ENCODE results near the gene PPP1R8. TPM values are rescaled to one million over a fixed set of nuclear protein-coding genes. Genes with fewer than 3 reads are reported as not detected.

Gene PPP1R8
- total RNA-seq (2011; cell fraction: chromatin; rRNA removed; ENCODE audit: low replicate concordance): 20.9 and 25.0 TPM in 2 replicates
- total RNA-seq (2011; cell fraction: nucleolus; rRNA removed): 24.2 and 25.8 TPM in 2 replicates
- 22.5 and 26.0 TPM in 2 replicates for total RNA-seq (2011; cell fraction: nucleoplasm; rRNA removed)
- total RNA-seq (2014; rRNA removed) (70.7 and 79.1 TPM in 2 replicates), total RNA-seq (2014; rRNA removed; fragmentation: Illumina TruSeq; extraction: Trizol) (74.6 and 79.6 TPM in 2 replicates), total RNA-seq (2015; rRNA removed; fragmentation: Illumina TruSeq; extraction: Trizol) (80.1 and 87.9 TPM in 2 replicates), total RNA-seq (2021) (66.7 and 75.3 TPM in 2 replicates), polyA plus RNA-seq (2011; rRNA removed) (89.6 and 101 TPM in 2 replicates), polyA plus RNA-seq (2014; fragmentation: Illumina TruSeq; extraction: Trizol) (107 and 132 TPM in 2 replicates), polyA plus RNA-seq (2014; fragmentation: Nextera tagmentation; extraction: Ambion mirVana) (10 to 100 TPM; 16.2 to 20.2 TPM), polyA plus RNA-seq (2014; rRNA removed) (83.0 and 89.5 TPM in 2 replicates), polyA minus RNA-seq (2011; rRNA and poly(A)+ RNA removed) (120 and 129 TPM in 2 replicates), Bru-seq, nascent RNA (percentile 93 among the genes with signal in this experiment), BruChase-seq, experiment 1, labeled RNA remaining after a 2-hour chase (percentile 91 among the genes with signal in this experiment), BruChase-seq, experiment 2, labeled RNA remaining after a 6-hour chase (percentile 91 among the genes with signal in this experiment)
- 74.3 and 80.9 TPM in 2 replicates for polyA plus RNA-seq (2011; cell fraction: cytosol; rRNA removed)
- polyA plus RNA-seq (2011; cell fraction: nucleus; rRNA removed): 37.2 and 44.2 TPM in 2 replicates
- 53.6 and 64.5 TPM in 2 replicates for polyA plus RNA-seq (2012)
- 48.7 and 53.1 TPM in 2 replicates for polyA minus RNA-seq (2011; cell fraction: cytosol; rRNA and poly(A)+ RNA removed)
- 12.4 and 24.0 TPM in 2 replicates for polyA minus RNA-seq (2011; cell fraction: nucleus; rRNA and poly(A)+ RNA removed)
- long read RNA-seq, experiment 1, partial matches to known transcripts: 0 of 41 reads
- long read RNA-seq, experiment 1, other reads (novel, unspliced or antisense): 39 of 41 reads
- long read RNA-seq, experiment 2, transcript PPP1R8-202 (7 exons, 2,344 nt): major isoform, 31 of 87 reads
- long read RNA-seq, experiment 2, partial matches to known transcripts: 7 of 87 reads
- long read RNA-seq, experiment 2, other reads (novel, unspliced or antisense): 44 of 87 reads
- long read RNA-seq, experiment 3, transcript PPP1R8-202 (7 exons, 2,344 nt): major isoform, 8 of 14 reads
- long read RNA-seq, experiment 3, partial matches to known transcripts: 1 of 14 reads
- long read RNA-seq, experiment 3, other reads (novel, unspliced or antisense): 5 of 14 reads

DNA sequence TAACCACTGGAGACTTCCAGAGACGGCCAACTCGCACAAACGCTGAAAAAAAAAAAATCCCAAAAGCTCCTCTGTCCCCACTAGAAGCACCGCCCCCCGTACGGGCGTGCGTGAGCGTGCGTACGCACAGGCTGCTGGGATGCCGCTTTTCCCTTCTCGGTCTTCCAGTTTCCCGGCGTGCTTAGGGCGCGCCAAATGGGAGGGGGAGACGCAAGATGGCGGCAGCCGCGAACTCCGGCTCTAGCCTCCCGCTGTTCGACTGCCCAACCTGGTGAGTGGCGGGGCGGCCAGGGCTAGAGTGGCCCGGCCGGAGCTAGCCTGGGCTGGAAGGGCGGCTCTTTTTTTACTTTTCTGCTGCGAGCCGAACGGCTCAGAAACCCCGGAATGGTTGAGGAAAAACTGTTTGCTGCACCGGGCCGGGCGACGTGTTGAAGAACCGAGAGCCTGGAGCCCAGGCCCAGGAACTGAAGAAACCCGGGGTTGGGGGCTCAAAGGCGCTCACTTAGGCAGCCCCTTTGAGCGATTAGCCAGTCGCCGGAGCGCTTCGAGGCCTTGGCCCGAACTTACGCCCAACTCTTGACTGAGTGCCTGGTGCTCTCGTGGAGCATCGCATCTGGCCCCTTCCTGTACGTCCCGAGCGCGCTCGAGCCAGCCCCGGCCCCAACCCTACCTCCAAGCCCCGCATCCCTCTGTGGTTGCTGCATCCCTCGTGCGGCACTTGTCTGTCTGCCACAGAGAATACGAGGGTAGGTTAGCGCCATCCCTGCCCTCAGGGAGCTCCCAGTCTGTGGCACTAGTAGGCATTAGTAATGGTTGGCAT, at the start of gene PPP1R8:
Gene PPP1R8 (plus strand): TSS at position 162 of the 820 bp plus-strand sequence. CDS start 54 bp downstream, at position 216.
- POLR2A ChIA-PET: interaction anchor here (0.6 to 3.5 kb wide), 23 partner anchors 10 to 485 kb away, joined by 3 to 28 read pairs (median 4); partner anchors contain the start of gene STX12
- Histone ChIP-seq H3K9me3 (replicated peaks; ENCODE audit: control insufficient read depth, insufficient read depth, low read depth, low read length) (no peaks in the 10 kb centered on the region), H3K9me1 (ENCODE audit: control insufficient read depth, insufficient read depth, low read length) (no peaks in the 10 kb centered on the region), H3K4me1 (replicated peaks in 1 of 2; ENCODE audit: control insufficient read depth in 2 of 2, insufficient read depth in 2 of 2, low read length in 2 of 2) (peaks cover 7 to 14% of the 10 kb centered on the region in 2 experiments; a peak in 3 of 5 replicates), H3K79me2 (ENCODE audit: control insufficient read depth, insufficient read depth, low read length) (peaks cover 58% of the 10 kb centered on the region), H3K36me3 (ENCODE audit: control insufficient read depth, insufficient read depth, low read length) (peaks cover 39% of the 10 kb centered on the region), H2AFZ (ENCODE audit: low read depth, low read length) (peak within 1 kb of the TSS; percentile 98), H4K20me1 (replicated peaks; ENCODE audit: control insufficient read depth, insufficient read depth, low read length) (no peaks in the 10 kb centered on the region), H3K4me2 (ENCODE audit: insufficient read depth, low read length) (peak within 1 kb of the TSS; percentile 95), H3K9ac (ENCODE audit: insufficient read depth in 1 of 2, low read depth in 2 of 2, low read length in 2 of 2) (peak within 1 kb of the TSS; percentile 88 to 96), H3K4me3 (peak within 1 kb of the TSS; percentile 61), H3K27me3 (ENCODE audit: control insufficient read depth in 2 of 2, insufficient read depth in 2 of 2, low read length in 2 of 2) (no peaks in the 10 kb centered on the region), H3K27ac (ENCODE audit: extremely low read depth, low read depth, low read length) (peak within 1 kb of the TSS; percentile 82)
- no TSS peak for BruUV-seq (replicated peaks)
- FAIRE-seq (peak; percentile 95), DNase-seq (ENCODE audit: extremely low read depth in 1 of 4, low spot score in 3 of 4) (peak; percentile 90 to 99 (median 93)), ATAC-seq (peak; percentile 99)
- CTCF ChIA-PET (ENCODE audit: low intra/inter-chr PET ratio): no interaction called here
- intact Hi-C loops (cut with micrococcal nuclease): loop anchor here (5.0 kb wide), 2 partner anchors 59 to 164 kb away; partner anchors contain the start of gene STX12
- in situ Hi-C loops (cut with MboI): no loop called here
- WGBS (ENCODE audit: insufficient coverage, low coverage, missing lambda C conversion rate): under 1% methylated on average over 55 of the region's 60 CpGs
- TF ChIP-seq ZKSCAN1 (IDR thresholded peaks at IDR 0.05; ENCODE audit: low read depth, low read length) (peak; percentile 29; the same call in 1 of the 2 replicates), JUN (IDR thresholded peaks at IDR 0.05; ENCODE audit: borderline replicate concordance, low read depth, low read length) (no peak), JUN (CRISPR knock-in tag; IDR thresholded peaks at IDR 0.05; ENCODE audit: borderline replicate concordance) (no peak), MCM5 (IDR thresholded peaks at IDR 0.05; ENCODE audit: low read depth) (no peak), HCFC1 (IDR thresholded peaks at IDR 0.05; ENCODE audit: low read depth, low read length) (peak; percentile 76), POLR2A (conservative IDR thresholded peaks at IDR 0.05) (peak; percentile 99), POLR2AphosphoS5 (IDR thresholded peaks at IDR 0.05; ENCODE audit: control insufficient read depth, insufficient read depth, low read depth, low read length) (peak; percentile 97), POLR2B (IDR thresholded peaks at IDR 0.05; ENCODE audit: low read depth, partially characterized antibody) (peak; percentile 97), STAT6 (CRISPR knock-in tag; IDR thresholded peaks at IDR 0.05) (no peak), CEBPB (tag; IDR thresholded peaks at IDR 0.05) (no peak), RFX1 (IDR thresholded peaks at IDR 0.05) (no peak), NFATC3 (IDR thresholded peaks at IDR 0.05) (no peak), PRMT5 (CRISPR knock-in tag; IDR thresholded peaks at IDR 0.05) (no peak)
- TF ChIP-seq, protein P1, sequence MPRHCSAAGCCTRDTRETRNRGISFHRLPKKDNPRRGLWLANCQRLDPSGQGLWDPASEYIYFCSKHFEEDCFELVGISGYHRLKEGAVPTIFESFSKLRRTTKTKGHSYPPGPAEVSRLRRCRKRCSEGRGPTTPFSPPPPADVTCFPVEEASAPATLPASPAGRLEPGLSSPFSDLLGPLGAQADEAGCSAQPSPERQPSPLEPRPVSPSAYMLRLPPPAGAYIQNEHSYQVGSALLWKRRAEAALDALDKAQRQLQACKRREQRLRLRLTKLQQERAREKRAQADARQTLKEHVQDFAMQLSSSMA (CRISPR knock-in tag; IDR thresholded peaks at IDR 0.05): no peak

Data from K562 (cell line).